ENCODE data around the gene PTPN14. TPM values are rescaled to one million over a fixed set of nuclear protein-coding genes. Genes with fewer than 3 reads are reported as not detected.

PTPN14 gene
- total RNA-seq, 1 donor, result 104 TPM

DNA sequence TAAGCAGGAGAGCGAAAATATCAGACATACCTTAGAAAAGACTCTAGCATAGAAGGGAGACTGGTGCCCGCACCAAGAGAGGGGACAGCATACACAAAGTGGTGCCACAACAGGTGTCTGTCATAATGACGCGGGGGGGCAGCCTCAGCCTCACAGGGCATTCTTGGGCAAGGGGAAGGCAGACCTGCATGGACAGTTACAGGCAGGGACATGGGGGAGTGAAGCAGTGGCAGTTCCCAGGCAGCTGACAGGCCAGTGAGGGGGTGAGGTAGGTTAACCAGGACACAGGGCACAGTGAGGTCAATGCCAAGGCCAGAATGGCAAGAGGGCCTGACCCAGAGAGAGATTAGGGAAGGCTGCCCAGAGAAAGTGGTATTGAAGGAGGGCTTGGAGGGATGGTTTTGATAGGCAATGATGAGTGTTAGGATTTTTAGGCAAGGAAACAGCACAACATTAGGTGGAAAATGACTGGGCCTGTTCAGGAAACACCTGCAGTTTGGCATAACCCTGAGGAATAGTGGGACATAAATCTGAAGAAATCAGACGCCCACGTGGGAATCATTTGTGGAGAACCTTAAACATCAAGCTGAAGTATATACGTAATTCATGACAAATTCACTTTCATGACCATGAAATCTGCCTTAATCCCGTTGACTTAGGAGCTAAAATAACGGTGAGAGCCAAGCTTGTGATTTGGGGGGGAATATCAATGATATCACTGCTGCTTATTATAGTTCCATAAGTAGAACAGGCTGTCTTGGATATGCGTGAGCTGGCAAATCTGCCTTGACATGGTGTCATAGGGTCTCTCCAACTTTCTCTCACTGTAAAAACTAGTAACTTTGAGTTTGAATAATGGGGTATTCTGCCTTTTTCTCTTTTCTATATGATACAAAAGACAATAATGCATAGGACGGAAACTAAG, 8.9 kb downstream of the PTPN14 start:
- no peak for DNase-seq (ENCODE audit: low read depth)
- no peak overlapping the region for H3K4me3 ChIP-seq (ENCODE audit: low read depth, low read length)
- TF ChIP-seq CTCF (IDR thresholded peaks at IDR 0.05; ENCODE audit: insufficient read depth, low read depth, low read length), result no peak

DNA sequence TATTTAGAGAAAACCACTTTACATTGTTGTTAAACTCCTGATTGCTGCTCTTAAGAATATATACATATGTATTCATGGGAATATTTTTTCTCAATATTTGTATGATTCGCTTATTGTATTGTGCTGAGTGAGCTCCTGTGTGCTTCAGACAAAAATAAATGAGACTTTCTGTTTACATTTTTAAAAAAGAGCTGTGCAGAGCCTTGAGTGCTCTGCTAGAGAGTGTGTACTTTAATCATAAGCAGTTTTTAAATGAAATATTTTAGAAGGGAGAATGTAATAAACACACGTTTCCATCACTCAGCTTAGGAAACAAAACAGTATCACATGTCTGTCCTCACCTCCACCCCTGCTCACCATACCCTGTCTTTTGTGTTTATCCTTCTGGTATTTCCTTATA, 9.7 kb downstream of the PTPN14 start:
- DNase-seq (ENCODE audit: low read depth), result no peak
- no peak overlapping the region for H3K4me3 ChIP-seq (ENCODE audit: low read depth, low read length)
- no peak for TF ChIP-seq CTCF (IDR thresholded peaks at IDR 0.05; ENCODE audit: insufficient read depth, low read depth, low read length)

- TF ChIP-seq CTCF (IDR thresholded peaks at IDR 0.05; ENCODE audit: insufficient read depth, low read depth, low read length), result no peak
- DNase-seq (ENCODE audit: low read depth), result no peak
- H3K4me3 ChIP-seq (ENCODE audit: low read depth, low read length), result no peak overlapping the region
These were observed 10.2 kb downstream of the PTPN14 start for GRCh38 chr1:214541206-214541605.

GRCh38 chr1:214540324-214540723, 11.1 kb downstream of the PTPN14 start:
- no peak overlapping the region for H3K4me3 ChIP-seq (ENCODE audit: low read depth, low read length)
- TF ChIP-seq CTCF (IDR thresholded peaks at IDR 0.05; ENCODE audit: insufficient read depth, low read depth, low read length), result no peak
- DNase-seq (ENCODE audit: low read depth), result no peak

GRCh38 chr1:214538496-214538895, 12.9 kb downstream of the PTPN14 start:
- no peak for DNase-seq (ENCODE audit: low read depth)
- no peak overlapping the region for H3K4me3 ChIP-seq (ENCODE audit: low read depth, low read length)
- TF ChIP-seq CTCF (IDR thresholded peaks at IDR 0.05; ENCODE audit: insufficient read depth, low read depth, low read length), result no peak

DNA sequence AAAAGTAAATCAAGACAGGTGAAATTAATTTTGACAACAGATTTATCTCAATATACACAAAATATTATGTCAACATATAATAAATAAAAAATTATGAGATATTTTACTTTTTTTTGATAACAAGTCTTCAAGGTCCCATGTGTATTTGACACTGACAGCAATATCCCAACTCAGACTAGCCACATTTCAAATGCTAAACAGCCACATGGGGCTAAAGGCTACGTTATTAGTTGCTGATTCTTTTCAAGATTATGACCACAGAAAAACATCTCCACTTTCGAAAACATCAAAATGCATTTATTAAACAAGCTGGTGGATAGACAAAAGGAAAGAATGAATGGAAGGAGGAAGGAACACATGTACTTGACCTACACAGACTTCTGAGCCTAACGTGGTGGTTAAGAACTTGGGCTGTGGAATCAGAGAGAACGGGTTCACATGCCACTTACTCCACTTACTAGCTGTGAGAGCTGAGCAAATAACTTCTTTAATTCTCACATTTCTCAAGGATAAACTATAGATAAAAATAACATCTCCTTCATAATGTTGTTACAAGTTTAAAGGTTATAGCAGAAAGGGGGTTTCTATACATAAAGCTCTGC, 13.4 kb downstream of the PTPN14 start:
- TF ChIP-seq CTCF (IDR thresholded peaks at IDR 0.05; ENCODE audit: insufficient read depth, low read depth, low read length), result no peak
- DNase-seq (ENCODE audit: low read depth), result no peak
- no peak overlapping the region for H3K4me3 ChIP-seq (ENCODE audit: low read depth, low read length)
